Neural cell (in vitro differentiated cells): ENCODE results near the gene DDA1. TPM values are rescaled to one million over a fixed set of nuclear protein-coding genes. Genes with fewer than 3 reads are reported as not detected.
A peak's percentile ranks its signal among the peaks of the same experiment; 100 is the strongest.

Experiments
- H2AFZ ChIP-seq: fragments of 200-600, 300-800 bp; sonication (generic), shearing (Covaris generic); 2 replicates; pipeline ENCODE4 v1.6.0; 2014; ENCODE audit warnings: low read depth, mild to moderate bottlenecking, antibody characterized with exemption, low read length, moderate library complexity
- H3F3A ChIP-seq: fragments of 200-600 bp; shearing (Covaris generic); 2 replicates; pipeline ENCODE4 v1.6.1; 2016; ENCODE audit warnings: mild to moderate bottlenecking, moderate library complexity, mixed read lengths, antibody characterized with exemption, low read length; ENCODE audit not compliant: insufficient read depth, poor library complexity, severe bottlenecking
- H3K27ac ChIP-seq: fragments of 200-600, 300-800 bp; sonication (generic), shearing (Covaris generic); 2 replicates; pipeline ENCODE4 v1.5.1; 2014; ENCODE audit warnings: mild to moderate bottlenecking, low read length, moderate library complexity
- H3K27me3 ChIP-seq: fragments of 300-800, 200-600 bp; sonication (generic), shearing (Covaris generic); 2 replicates; pipeline ENCODE4 v1.6.0; 2014; ENCODE audit warnings: mild to moderate bottlenecking, low read depth, low read length, moderate library complexity; ENCODE audit not compliant: insufficient read depth
- H3K36me3 ChIP-seq: fragments of 300-800, 200-600 bp; sonication (generic), shearing (Covaris generic); 2 replicates; pipeline ENCODE4 v1.5.1; 2014; ENCODE audit warnings: mild to moderate bottlenecking, antibody characterized with exemption, low read length, moderate library complexity; ENCODE audit not compliant: insufficient read depth
- H3K4me2 ChIP-seq: fragments of 300-800, 200-600 bp; sonication (generic), shearing (Covaris generic); 2 replicates; pipeline ENCODE4 v1.6.0; 2014; ENCODE audit warnings: mild to moderate bottlenecking, low read length
- H3K4me3 ChIP-seq: fragments of 300-800, 200-600 bp; sonication (generic), shearing (Covaris generic); 2 replicates; pipeline ENCODE4 v1.5.1; 2014; ENCODE audit warnings: mild to moderate bottlenecking, low read length, moderate library complexity
- H3K79me2 ChIP-seq: fragments of 200-600 bp; shearing (Covaris generic); replicated peaks from 2 replicates; pipeline ENCODE4 v1.6.0; 2014; ENCODE audit warnings: mild to moderate bottlenecking, low read length, moderate library complexity; ENCODE audit not compliant: insufficient read depth
- H3K9ac ChIP-seq: fragments of 300-800, 200-600 bp; sonication (generic), shearing (Covaris generic); 2 replicates; pipeline ENCODE4 v1.6.1; 2016; ENCODE audit warnings: mild to moderate bottlenecking, low read length, mixed read lengths
- H3K9me2 ChIP-seq: fragments of 200-600 bp; shearing (Covaris generic); 2 replicates; pipeline ENCODE4 v1.6.1; 2016; ENCODE audit warnings: mild to moderate bottlenecking, low read length, mixed read lengths; ENCODE audit not compliant: insufficient read depth
- H3K9me3 ChIP-seq: fragments of 200-600, 300-800 bp; sonication (generic), shearing (Covaris generic); 2 replicates; pipeline ENCODE4 v1.6.1; 2016; ENCODE audit warnings: mild to moderate bottlenecking, mixed run types, low read length, moderate library complexity, mixed read lengths
- H4K20me1 ChIP-seq: fragments of 200-600 bp; shearing (Covaris generic); 2 replicates; pipeline ENCODE4 v1.6.1; 2016; ENCODE audit warnings: mild to moderate bottlenecking, mixed run types; ENCODE audit not compliant: insufficient read depth
- EP300 ChIP-seq: fragments of 450-650 bp; conservative IDR thresholded peaks from 2 replicates; pipeline ENCODE4 v1.6.1; 2014; ENCODE audit warnings: antibody characterized with exemption, mild to moderate bottlenecking, moderate library complexity; ENCODE audit not compliant: poor library complexity, severe bottlenecking
- EZH2 ChIP-seq: fragments of 200-600, 300-800 bp; shearing (Covaris generic), sonication (generic); IDR thresholded peaks from 2 replicates; pipeline ENCODE4 v1.6.1; 2014; ENCODE audit warnings: antibody characterized with exemption, low read length, borderline replicate concordance, mild to moderate bottlenecking; ENCODE audit not compliant: insufficient read depth, poor library complexity, severe bottlenecking
- MXI1 ChIP-seq: fragments of 450-650 bp; conservative IDR thresholded peaks from 2 replicates; pipeline ENCODE4 v1.6.1; 2014; ENCODE audit warnings: antibody characterized with exemption, mild to moderate bottlenecking; ENCODE audit not compliant: poor library complexity, severe bottlenecking
- POLR2AphosphoS5 ChIP-seq: IDR thresholded peaks from 2 replicates; pipeline ENCODE4 v1.6.1; 2012
- RAD21 ChIP-seq: fragments of 450-650 bp; conservative IDR thresholded peaks from 2 replicates; pipeline ENCODE4 v1.6.1; 2014; ENCODE audit warnings: antibody characterized with exemption, mild to moderate bottlenecking, moderate library complexity
- SMC3 ChIP-seq: fragments of 450-650 bp; conservative IDR thresholded peaks from 2 replicates; pipeline ENCODE4 v1.6.1; 2014; ENCODE audit warnings: antibody characterized with exemption, mild to moderate bottlenecking, moderate library complexity; ENCODE audit not compliant: poor library complexity
- TAF1 ChIP-seq: IDR thresholded peaks from 2 replicates; pipeline ENCODE4 v1.6.1; 2012; ENCODE audit warnings: low read depth
- polyA plus RNA-seq: library from polyadenylated mRNA; depleted of rRNA; stranded (reverse); fragments of >200 nt; gene quantifications from 2 replicates; pipeline ENCODE4 v1.2.3, GENCODE V29; 2014
- TF ChIP-seq, protein P1 (sequence below): IDR thresholded peaks from 2 replicates; pipeline ENCODE4 v1.6.1; 2012; ENCODE audit warnings: borderline replicate concordance
- TF ChIP-seq, protein P2 (sequence below): fragments of 450-650 bp; IDR thresholded peaks from 2 replicates; pipeline ENCODE4 v1.5.1; 2014; ENCODE audit warnings: antibody characterized with exemption, mild to moderate bottlenecking, moderate library complexity; ENCODE audit not compliant: poor library complexity, severe bottlenecking

DDA1 gene
- polyA plus RNA-seq, 1 donor from 2014 or later: 25.4 TPM

DNA sequence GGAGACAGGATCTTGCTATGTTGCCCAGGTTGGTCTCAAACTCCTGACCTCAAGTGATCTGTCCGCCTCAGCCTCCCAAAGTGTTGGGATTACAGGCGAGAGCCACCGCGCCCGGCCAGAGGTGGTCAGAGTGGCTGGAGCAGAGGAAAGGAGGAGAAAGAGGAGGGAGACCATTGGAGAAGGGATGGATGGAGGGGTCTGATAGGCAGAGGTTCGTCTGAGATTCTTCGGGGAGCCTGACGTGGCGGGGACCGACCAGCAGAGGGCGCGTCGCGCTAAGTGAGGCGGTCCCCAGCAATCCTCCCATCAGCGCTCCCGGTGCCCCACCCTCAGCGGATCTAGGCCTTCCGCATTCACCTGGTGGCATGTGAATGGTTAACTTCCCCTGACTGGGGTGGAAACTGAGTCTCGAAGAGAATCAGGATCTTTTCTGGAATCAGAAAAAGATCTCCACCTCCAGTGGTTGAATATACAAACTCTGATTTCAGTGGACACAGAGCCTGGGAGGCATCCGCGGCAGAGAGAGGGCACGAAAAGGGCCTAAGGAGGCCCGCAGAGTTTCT is 36.8 kb downstream of the DDA1 start:
- Histone ChIP-seq H2AFZ (no peak overlapping the region), H3K79me2 (no peaks in the 10 kb centered on the region), H3K9me2 (no peaks in the 10 kb centered on the region), H3K36me3 (no peaks in the 10 kb centered on the region), H3K4me2 (no peak overlapping the region), H3F3A (no peaks in the 10 kb centered on the region), H3K27me3 (no peaks in the 10 kb centered on the region), H3K9me3 (no peaks in the 10 kb centered on the region), H3K9ac (no peak overlapping the region), H4K20me1 (no peaks in the 10 kb centered on the region), H3K27ac (no peak overlapping the region), H3K4me3 (no peak overlapping the region)
- TF ChIP-seq TAF1 (no peak), EP300 (no peak), EZH2 (no peak), POLR2AphosphoS5 (no peak), RAD21 (peak; percentile 74), SMC3 (peak; percentile 85), MXI1 (no peak)
- TF ChIP-seq, protein P1, sequence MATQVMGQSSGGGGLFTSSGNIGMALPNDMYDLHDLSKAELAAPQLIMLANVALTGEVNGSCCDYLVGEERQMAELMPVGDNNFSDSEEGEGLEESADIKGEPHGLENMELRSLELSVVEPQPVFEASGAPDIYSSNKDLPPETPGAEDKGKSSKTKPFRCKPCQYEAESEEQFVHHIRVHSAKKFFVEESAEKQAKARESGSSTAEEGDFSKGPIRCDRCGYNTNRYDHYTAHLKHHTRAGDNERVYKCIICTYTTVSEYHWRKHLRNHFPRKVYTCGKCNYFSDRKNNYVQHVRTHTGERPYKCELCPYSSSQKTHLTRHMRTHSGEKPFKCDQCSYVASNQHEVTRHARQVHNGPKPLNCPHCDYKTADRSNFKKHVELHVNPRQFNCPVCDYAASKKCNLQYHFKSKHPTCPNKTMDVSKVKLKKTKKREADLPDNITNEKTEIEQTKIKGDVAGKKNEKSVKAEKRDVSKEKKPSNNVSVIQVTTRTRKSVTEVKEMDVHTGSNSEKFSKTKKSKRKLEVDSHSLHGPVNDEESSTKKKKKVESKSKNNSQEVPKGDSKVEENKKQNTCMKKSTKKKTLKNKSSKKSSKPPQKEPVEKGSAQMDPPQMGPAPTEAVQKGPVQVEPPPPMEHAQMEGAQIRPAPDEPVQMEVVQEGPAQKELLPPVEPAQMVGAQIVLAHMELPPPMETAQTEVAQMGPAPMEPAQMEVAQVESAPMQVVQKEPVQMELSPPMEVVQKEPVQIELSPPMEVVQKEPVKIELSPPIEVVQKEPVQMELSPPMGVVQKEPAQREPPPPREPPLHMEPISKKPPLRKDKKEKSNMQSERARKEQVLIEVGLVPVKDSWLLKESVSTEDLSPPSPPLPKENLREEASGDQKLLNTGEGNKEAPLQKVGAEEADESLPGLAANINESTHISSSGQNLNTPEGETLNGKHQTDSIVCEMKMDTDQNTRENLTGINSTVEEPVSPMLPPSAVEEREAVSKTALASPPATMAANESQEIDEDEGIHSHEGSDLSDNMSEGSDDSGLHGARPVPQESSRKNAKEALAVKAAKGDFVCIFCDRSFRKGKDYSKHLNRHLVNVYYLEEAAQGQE: no peak
- TF ChIP-seq, protein P2, sequence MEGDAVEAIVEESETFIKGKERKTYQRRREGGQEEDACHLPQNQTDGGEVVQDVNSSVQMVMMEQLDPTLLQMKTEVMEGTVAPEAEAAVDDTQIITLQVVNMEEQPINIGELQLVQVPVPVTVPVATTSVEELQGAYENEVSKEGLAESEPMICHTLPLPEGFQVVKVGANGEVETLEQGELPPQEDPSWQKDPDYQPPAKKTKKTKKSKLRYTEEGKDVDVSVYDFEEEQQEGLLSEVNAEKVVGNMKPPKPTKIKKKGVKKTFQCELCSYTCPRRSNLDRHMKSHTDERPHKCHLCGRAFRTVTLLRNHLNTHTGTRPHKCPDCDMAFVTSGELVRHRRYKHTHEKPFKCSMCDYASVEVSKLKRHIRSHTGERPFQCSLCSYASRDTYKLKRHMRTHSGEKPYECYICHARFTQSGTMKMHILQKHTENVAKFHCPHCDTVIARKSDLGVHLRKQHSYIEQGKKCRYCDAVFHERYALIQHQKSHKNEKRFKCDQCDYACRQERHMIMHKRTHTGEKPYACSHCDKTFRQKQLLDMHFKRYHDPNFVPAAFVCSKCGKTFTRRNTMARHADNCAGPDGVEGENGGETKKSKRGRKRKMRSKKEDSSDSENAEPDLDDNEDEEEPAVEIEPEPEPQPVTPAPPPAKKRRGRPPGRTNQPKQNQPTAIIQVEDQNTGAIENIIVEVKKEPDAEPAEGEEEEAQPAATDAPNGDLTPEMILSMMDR: peak; percentile 86

DNA sequence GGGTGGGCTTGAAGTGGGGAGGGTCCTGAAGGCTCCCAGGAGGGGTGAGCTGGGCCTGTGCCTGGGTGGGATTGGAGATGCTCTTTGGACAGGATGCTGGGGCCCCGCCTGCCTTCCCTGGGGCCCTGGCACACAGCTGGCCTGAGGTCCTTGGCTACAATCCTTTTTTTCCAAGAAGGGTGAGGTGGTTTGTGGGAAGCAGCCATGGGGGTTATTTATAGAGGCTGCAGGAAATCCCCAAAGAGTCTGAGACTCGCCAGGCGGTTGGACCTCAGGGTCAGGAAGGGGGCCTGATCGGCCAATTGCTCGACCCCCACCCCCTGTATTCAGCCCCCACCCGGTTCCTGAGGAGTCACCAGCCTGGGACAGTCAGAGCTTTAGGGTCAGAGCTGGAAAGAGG is 38.0 kb downstream of the DDA1 start:
- Histone ChIP-seq H3K4me2 (no peak overlapping the region), H3K27ac (no peak overlapping the region), H3K36me3 (no peaks in the 10 kb centered on the region), H3K79me2 (no peaks in the 10 kb centered on the region), H2AFZ (no peak overlapping the region), H3K9me2 (no peaks in the 10 kb centered on the region), H3K9me3 (no peaks in the 10 kb centered on the region), H3K9ac (no peak overlapping the region), H4K20me1 (no peaks in the 10 kb centered on the region), H3K27me3 (no peaks in the 10 kb centered on the region), H3K4me3 (no peak overlapping the region), H3F3A (no peaks in the 10 kb centered on the region)
- no peak for TF ChIP-seq POLR2AphosphoS5
- TF ChIP-seq MXI1: no peak
- no peak for TF ChIP-seq TAF1
- TF ChIP-seq RAD21: no peak
- no peak for TF ChIP-seq EZH2
- TF ChIP-seq EP300: no peak
- TF ChIP-seq, protein P2: no peak
